GM21723 (cell line): ENCODE measurements around the gene PHLDB3.

Experiments
- ATAC-seq: cut with Tn5 transposase; IDR thresholded peaks from one replicate; pipeline ENCODE4 v1.9.1; 2021; ENCODE audit warnings: mild to moderate bottlenecking, moderate library complexity; ENCODE audit not compliant: unreplicated experiment

PHLDB3 gene

DNA sequence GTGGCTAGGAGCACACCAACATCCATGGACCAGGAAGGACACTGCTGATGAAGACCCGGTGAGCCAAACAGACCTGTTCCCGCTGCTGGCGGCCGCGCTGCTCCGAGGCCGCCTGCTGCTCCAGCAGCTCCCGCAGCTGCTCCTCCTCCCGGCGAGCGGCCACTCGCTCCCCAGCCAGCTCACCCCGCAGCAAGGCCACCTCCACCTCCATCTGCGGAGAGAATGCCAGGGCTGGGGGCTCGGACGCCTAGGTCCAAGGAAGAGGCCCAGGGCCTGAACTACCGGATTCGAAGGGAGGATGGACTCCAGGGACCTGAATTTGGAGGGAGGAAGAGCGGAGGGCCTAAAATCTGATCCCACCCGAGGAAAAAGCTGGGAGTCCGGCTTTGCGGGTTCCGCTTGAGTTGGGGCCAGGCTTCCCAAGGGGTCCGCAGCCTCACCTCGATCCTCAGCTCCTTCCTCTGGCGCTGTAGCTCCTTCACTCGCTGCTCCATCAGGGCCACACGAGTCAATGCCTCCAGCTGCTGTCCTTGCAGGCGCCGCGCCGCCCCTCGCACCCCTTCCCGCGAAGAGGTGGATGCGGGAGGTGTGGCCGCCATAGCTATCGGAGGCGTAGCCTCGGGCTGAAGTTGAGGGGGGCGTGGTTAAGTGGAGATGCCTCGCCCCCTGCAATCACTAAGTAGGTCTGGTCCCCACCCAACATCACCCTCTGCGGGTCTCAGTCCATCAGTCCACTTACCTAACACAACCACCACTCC is 2.7 kb downstream of the PHLDB3 start:
- ATAC-seq: no peak

DNA sequence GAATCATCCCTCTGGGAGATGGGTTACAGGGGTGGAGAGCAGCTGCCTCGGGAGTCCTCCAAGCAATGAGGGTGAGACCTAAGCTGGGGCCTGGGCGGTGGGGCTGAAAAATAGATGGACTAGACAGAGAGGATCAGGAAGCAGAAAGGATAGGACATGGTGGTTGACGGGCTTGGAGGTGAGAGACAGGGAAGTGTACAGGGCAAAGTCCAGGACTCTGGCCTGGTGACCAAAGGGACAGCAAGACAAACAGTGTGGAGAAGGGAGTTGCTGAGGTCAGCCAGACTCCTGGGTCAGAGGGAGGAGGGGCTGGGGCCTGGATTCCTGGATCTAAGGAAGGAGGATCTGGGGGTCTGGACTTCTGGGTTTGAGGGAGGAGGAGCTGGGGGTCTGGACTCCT is 5.5 kb downstream of the PHLDB3 start:
- no peak for ATAC-seq

DNA sequence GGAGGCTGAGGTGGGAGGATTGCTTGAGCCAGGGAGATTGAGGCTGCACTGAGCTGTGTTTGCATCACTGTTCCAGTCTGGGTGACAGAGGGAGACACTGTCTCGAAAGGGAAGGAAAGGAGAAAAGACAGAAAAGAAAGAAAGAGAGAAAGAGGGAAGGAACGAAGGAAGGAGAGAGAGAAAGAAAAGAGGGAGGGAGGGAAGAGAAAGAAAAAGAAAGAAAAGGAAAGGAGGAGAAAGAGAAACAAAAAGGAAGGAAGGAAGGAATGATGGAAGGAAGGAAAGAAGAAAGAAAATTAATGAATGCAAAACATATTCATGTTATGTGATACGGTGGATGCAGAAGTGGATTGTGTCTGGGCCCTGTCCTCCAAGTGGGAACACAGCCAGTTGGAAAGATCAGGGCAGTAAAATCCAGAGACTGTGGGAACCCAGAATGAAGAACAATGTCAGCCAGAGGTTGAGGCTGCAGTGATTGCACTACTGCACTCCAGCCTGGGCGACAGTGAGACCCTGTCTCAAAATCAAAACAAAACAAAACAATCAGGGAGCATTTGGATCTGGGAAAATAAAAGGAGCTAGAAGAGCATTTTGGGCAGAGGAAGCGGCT is 6.2 kb downstream of the PHLDB3 start:
- no peak for ATAC-seq

- no peak for ATAC-seq
Measured at GRCh38 chr19:43496960-43497359, 7.6 kb downstream of the PHLDB3 start.

GRCh38 chr19:43495082-43495481 is 9.5 kb downstream of the PHLDB3 start:
- ATAC-seq: no peak

DNA sequence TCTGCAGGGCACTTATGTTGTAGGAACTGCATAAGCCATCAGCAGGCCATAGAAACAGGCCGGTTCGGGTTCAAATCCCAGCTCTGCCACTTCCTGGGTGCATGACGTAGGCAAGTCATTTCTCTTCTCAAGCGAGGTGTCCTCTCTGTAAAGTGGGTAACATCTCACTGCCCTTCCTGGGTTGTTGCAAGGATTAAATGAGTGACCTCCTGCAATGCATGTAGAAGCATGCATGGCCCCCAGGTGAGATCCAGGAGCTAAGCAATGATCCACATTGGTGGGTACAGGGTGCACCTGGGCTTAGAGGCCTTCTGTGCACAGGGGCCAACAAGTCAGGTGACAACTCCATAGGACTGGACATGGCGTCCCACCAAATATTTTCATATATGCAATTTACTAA is 13.8 kb downstream of the PHLDB3 start:
- no peak for ATAC-seq

DNA sequence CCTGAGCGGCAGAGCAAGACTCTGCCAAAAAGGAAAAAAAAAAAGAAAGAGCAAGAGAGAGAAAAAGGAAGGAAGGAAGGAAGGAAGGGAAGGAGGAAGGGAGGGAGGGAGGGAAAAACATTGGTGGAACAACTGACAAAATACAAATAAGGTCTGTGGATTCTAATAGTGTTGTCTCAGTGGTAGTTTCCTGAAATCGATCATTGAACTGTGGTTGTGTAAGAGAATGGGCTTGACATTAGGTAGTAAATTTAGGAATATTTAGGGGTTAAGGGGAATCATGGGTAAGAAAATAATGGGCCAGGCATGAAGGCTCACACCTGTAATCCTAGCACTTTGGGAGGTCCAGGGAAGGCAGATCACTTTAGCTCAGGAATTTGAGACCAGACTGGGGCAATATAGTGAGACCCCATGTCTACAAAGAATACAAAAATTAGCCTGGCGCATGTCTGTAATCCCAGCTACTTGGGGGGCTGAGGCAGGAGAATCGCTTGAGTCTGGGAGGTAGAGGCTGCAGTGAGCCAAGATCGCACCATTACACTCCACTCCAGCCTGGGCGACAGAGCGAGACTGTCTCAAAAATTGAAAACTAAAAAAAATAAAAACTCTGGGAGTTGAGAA is 14.5 kb downstream of the PHLDB3 start:
- no peak for ATAC-seq

GRCh38 chr19:43489310-43489709 is 15.2 kb downstream of the PHLDB3 start:
- no peak for ATAC-seq

GRCh38 chr19:43488179-43488578 is 16.4 kb downstream of the PHLDB3 start:
- no peak for ATAC-seq

DNA sequence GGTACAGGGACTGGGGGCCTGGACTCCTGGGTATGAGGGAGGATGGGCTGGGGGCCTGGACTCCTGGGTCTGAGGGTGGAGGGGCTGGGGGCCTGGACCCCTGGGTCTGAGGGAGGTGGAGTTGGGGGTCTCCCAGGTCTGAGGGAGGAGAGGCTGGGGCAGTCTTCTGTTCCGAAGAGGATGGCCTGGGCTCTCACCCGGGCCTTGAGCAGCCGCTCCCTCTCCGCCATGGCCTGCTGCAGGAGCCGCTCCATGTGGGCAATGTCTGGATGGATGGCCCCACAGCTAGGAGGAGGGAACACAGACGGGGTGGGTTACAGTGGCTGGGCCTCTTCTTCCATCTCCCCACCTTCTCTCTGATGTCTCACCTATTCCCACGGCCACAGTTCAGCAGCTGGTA is 18.1 kb downstream of the PHLDB3 start:
- ATAC-seq: no peak

- no peak for ATAC-seq
Measured at GRCh38 chr19:43485951-43486350, 18.6 kb downstream of the PHLDB3 start.

- no peak for ATAC-seq
Measured at GRCh38 chr19:43483281-43483680, 21.3 kb downstream of the PHLDB3 start.

DNA sequence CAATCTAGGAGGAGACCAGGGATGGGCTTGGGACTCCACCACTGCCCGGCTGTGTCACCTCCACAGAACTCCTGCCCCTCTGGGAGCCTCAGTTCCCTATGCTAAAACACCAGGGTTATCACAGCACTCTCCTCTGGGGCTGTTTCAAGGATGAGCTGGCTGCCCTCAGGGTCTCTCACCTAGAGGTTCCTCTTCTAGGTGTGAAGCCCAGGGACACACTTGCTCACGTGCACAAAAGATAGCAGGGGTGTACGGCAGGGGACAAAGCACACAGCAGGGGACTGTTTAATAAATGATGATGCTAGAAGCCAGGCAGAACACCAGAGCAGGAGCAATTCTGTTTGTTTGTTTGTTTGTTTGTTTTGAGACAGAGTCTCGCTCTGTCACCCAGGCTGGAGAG is 22.4 kb downstream of the PHLDB3 start:
- ATAC-seq: no peak

- ATAC-seq: no peak
Measured at GRCh38 chr19:43481701-43482100, 22.8 kb downstream of the PHLDB3 start.

DNA sequence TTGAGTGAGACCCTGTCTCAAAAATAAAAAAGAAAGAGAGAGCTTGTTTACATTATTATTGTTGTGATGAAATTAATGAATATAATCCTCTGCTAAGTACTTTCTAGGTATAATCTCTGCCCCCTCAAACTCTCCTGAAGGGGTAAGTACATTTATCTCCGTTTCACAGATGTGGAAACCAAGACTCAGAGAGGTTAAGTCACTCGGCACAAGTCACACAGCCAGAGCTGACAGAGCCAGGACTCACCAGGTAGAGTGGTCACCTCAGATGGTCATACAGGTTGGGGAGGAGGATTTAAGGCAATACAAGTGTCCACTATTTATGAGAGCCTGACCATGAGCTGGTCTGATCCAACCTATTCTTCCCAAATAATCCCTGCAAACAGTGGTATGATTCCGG is 24.0 kb downstream of the PHLDB3 start:
- ATAC-seq: no peak

DNA sequence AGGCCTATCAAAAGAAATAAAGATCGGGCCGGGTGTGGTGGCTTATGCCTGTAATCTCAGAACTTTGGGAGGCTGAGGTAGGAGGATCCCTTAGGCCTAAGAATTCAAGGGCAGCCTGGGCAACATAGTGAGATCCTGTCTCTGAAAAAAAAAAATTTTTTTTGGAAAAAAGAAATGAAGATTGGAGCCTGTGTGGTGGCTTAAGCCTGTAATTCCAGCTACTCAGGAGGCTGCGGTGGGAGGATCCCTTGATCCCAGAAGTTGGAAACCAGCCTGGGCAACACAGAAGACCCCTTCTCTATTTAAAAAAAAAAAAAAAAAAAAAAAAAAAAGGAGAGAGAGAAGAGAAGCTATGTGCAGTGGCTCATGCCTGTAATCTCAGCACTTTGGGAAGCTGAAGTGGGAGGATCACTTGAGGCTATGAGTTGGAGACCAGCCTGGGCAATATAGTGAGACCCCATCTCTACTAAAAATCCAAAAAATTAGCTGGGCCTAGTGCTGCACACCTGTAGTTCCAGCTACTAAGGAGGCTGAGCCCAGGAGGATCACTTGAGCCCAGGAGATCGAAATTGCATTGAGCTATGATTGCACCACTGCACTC is 24.5 kb downstream of the PHLDB3 start:
- no peak for ATAC-seq

GRCh38 chr19:43479226-43479625 is 25.3 kb downstream of the PHLDB3 start:
- ATAC-seq: no peak

DNA sequence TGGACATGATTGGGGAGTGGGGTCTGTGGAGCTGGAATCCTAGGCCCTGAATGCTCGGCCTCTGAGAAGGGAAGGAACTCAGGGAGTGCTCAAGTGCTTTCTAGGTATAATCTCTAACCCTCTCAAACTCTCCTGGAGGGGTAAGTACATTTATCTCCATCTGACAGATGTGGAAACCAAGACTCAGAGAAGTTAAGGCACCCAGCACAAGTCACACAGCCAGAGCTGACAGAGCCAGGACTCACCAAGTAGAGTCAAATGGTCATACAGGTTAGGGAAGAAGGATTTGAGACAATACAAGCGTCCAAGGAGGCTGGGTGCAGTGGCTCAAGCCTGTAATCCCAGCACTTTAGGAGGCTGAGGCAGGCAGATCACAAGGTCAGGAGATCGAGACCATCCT is 26.2 kb downstream of the PHLDB3 start:
- no peak for ATAC-seq

GRCh38 chr19:43476606-43477005 is 27.9 kb downstream of the PHLDB3 start:
- ATAC-seq: no peak

DNA sequence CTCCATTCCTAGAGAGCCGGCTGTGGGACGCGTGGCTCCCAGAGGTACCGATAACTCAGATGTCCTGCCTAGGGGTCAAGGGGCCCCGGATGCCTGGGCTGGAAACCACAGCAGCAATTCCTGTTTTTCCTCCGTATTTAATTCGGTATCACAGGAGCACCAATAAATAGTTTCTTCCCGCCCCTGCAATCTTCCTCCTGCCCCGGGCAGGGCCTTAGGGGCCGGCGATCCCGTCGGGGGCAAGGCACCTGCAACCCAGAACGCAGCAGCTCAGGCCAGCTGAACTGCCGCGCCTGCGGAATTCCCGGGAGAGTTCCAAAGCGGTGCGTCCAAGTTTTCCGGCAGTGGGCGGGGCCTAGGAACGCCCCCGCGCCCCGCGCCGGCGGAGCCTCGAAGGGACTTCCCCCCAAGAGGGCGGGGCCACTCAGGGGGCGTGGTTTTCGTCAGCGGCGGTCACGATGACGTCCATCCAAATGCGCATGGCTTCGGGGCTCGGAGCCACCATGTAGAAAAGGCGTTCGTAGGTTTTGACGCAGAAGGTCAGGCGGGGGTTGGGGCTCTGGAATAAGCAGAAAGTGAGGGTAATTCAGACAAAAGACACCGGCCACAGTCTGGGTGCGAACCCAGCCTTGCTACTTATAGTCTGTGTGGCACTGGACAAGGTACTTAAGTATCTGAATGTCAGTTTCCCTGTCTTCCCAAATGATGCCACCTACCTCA is 29.4 kb downstream of the PHLDB3 start:
- peak; percentile 62 for ATAC-seq

DNA sequence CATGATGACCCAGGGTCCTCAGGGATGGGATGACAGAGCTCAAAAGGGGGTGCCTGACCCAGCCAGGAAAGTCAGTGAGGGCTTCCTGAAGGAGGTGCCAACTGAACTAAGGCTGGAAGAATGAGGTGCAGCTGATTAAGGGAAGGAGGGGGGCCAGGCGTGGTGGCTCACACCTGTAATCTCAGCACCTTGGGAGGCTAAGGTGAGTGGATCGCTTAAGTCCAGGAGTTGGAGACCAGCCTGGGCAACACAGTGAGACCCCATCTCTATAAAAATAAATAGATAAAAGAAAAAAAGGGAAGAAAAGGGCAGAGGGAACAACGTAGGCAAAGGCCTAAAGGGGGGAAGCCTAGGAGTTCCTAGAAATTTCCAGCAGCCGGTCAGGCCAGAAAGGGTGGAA is 30.1 kb downstream of the PHLDB3 start:
- ATAC-seq: no peak
